Loucy (cell line): ENCODE data around the gene SND1.
"Not testable (repeated sequence)": the region's sequence is repeated elsewhere in the genome, so short reads cannot be mapped to it uniquely, and the experiment has no call there.

Source experiments
- H2AFZ ChIP-seq: fragments of 200-600 bp; sonication (generic); 2 replicates; pipeline ENCODE4 v1.6.0; 2016; ENCODE audit warnings: antibody characterized with exemption, mild to moderate bottlenecking, low read length, moderate library complexity
- H3F3A ChIP-seq: fragments of 200-600 bp; 2 replicates; pipeline ENCODE4 v1.6.0; 2016; ENCODE audit warnings: antibody characterized with exemption, low read depth, mild to moderate bottlenecking
- H3K27me3 ChIP-seq: fragments of 200-600 bp; sonication (generic); 2 replicates; pipeline ENCODE4 v1.6.1; 2014; ENCODE audit warnings: low read length, mild to moderate bottlenecking; ENCODE audit not compliant: insufficient read depth, poor library complexity, severe bottlenecking
- H3K36me3 ChIP-seq: fragments of 200-600 bp; sonication (generic); 2 replicates; pipeline ENCODE4 v1.6.1; 2016; ENCODE audit warnings: low read length; ENCODE audit not compliant: insufficient read depth
- H3K4me1 ChIP-seq: fragments of 200-600 bp; sonication (generic); 2 replicates; pipeline ENCODE4 v1.5.1; 2014; ENCODE audit warnings: low read length, mild to moderate bottlenecking; ENCODE audit not compliant: insufficient read depth, poor library complexity, severe bottlenecking
- H3K4me2 ChIP-seq: fragments of 200-600 bp; sonication (generic); 2 replicates; pipeline ENCODE4 v1.6.0; 2014; ENCODE audit warnings: antibody characterized with exemption, low read length, low read depth, mild to moderate bottlenecking; ENCODE audit not compliant: poor library complexity, severe bottlenecking
- H3K4me3 ChIP-seq: fragments of 200-600 bp; sonication (generic); 2 replicates; pipeline ENCODE4 v1.5.1; 2014; ENCODE audit warnings: low read length, mild to moderate bottlenecking, mixed read lengths; ENCODE audit not compliant: poor library complexity, severe bottlenecking
- H3K79me2 ChIP-seq: fragments of 200-600 bp; sonication (generic); 2 replicates; pipeline ENCODE4 v1.6.1; 2014; ENCODE audit warnings: low read length; ENCODE audit not compliant: insufficient read depth
- H3K9ac ChIP-seq: fragments of 200-600 bp; sonication (generic); 2 replicates; pipeline ENCODE4 v1.6.0; 2014; ENCODE audit warnings: mild to moderate bottlenecking, low read depth, low read length, moderate library complexity; ENCODE audit not compliant: poor library complexity, severe bottlenecking
- H3K9me2 ChIP-seq: fragments of 200-600 bp; sonication (generic); replicated peaks from 2 replicates; pipeline ENCODE4 v1.6.1; 2016; ENCODE audit warnings: low read depth, low read length, mixed read lengths
- H3K9me3 ChIP-seq: fragments of 200-600 bp; sonication (generic); 2 replicates; pipeline ENCODE4 v1.6.1; 2014; ENCODE audit warnings: mild to moderate bottlenecking, antibody characterized with exemption, low read length, low read depth; ENCODE audit not compliant: insufficient read depth
- H4K20me1 ChIP-seq: fragments of 200-600 bp; sonication (generic); 2 replicates; pipeline ENCODE4 v1.6.0; 2014; ENCODE audit warnings: antibody characterized with exemption, low read length, mild to moderate bottlenecking; ENCODE audit not compliant: insufficient read depth, poor library complexity, severe bottlenecking
- CTCF ChIP-seq: fragments of 200-600 bp; sonication (generic); conservative IDR thresholded peaks from 2 replicates; pipeline ENCODE4 v1.5.1; 2014; ENCODE audit warnings: mild to moderate bottlenecking, antibody characterized with exemption, low read length
- EZH2phosphoT487 ChIP-seq: fragments of 200-600 bp; IDR thresholded peaks from 2 replicates; pipeline ENCODE4 v1.6.1; 2018; ENCODE audit warnings: antibody characterized with exemption, mild to moderate bottlenecking, moderate library complexity, borderline replicate concordance

The SND1 gene

GRCh38 chr7:127962589-127963361, 310.8 kb downstream of the SND1 start:
- Histone ChIP-seq H3K4me2 (no peak overlapping the region), H3K9me3 (no peaks in the 10 kb centered on the region), H3K27me3 (no peaks in the 10 kb centered on the region)

GRCh38 chr7:127963850-127964249, 311.9 kb downstream of the SND1 start:
- not testable (repeated sequence) for H3K4me3 ChIP-seq, H4K20me1 ChIP-seq, H3K4me1 ChIP-seq, H3K79me2 ChIP-seq, H2AFZ ChIP-seq, H3K27me3 ChIP-seq, H3K4me2 ChIP-seq, H3K9me2 ChIP-seq, H3K9me3 ChIP-seq, H3K9ac ChIP-seq, H3F3A ChIP-seq
- H3K36me3 ChIP-seq = peaks cover 11% of the 10 kb centered on the region; the same call in 1 of the 2 replicates

More at GRCh38 chr7:127962589-127963361, 310.8 kb downstream of the SND1 start:
- H3K79me2 ChIP-seq = no peaks in the 10 kb centered on the region
- H4K20me1 ChIP-seq = no peaks in the 10 kb centered on the region
- H3F3A ChIP-seq = no peaks in the 10 kb centered on the region
- no peak overlapping the region for H2AFZ ChIP-seq
- H3K4me3 ChIP-seq = no peak overlapping the region
- no peaks in the 10 kb centered on the region for H3K9me2 ChIP-seq
- TF ChIP-seq CTCF (no peak), EZH2phosphoT487 (no peak)
- no peaks in the 10 kb centered on the region for H3K4me1 ChIP-seq
- H3K36me3 ChIP-seq = peaks cover 11% of the 10 kb centered on the region; the same call in 1 of the 2 replicates
- H3K9ac ChIP-seq = no peak overlapping the region

GRCh38 chr7:127967281-127967680, 315.3 kb downstream of the SND1 start:
- H3K4me1 ChIP-seq = no peaks in the 10 kb centered on the region
- H3K9me3 ChIP-seq = no peaks in the 10 kb centered on the region
- H4K20me1 ChIP-seq = no peaks in the 10 kb centered on the region
- no peak overlapping the region for H3K9ac ChIP-seq
- no peaks in the 10 kb centered on the region for H3F3A ChIP-seq
- no peak overlapping the region for H3K4me2 ChIP-seq
- no peaks in the 10 kb centered on the region for H3K36me3 ChIP-seq
- TF ChIP-seq CTCF (no peak), EZH2phosphoT487 (no peak)
- no peaks in the 10 kb centered on the region for H3K79me2 ChIP-seq
- no peak overlapping the region for H3K4me3 ChIP-seq
- H3K9me2 ChIP-seq = no peaks in the 10 kb centered on the region
- no peaks in the 10 kb centered on the region for H3K27me3 ChIP-seq
- H2AFZ ChIP-seq = no peak overlapping the region

- no peaks in the 10 kb centered on the region for H3K36me3 ChIP-seq
- H3K27me3 ChIP-seq = no peaks in the 10 kb centered on the region
- no peak overlapping the region for H3K9ac ChIP-seq
- no peaks in the 10 kb centered on the region for H3F3A ChIP-seq
- no peaks in the 10 kb centered on the region for H3K4me1 ChIP-seq
- H2AFZ ChIP-seq = no peak overlapping the region
- no peaks in the 10 kb centered on the region for H3K9me2 ChIP-seq
- no peaks in the 10 kb centered on the region for H3K9me3 ChIP-seq
- no peak overlapping the region for H3K4me2 ChIP-seq
- H3K79me2 ChIP-seq = no peaks in the 10 kb centered on the region
- no peaks in the 10 kb centered on the region for H4K20me1 ChIP-seq
- TF ChIP-seq CTCF (no peak), EZH2phosphoT487 (no peak)
- H3K4me3 ChIP-seq = no peak overlapping the region
Observed at GRCh38 chr7:127968547-127968946, 316.6 kb downstream of the SND1 start.
